PC-3 (cell line): ENCODE measurements around the gene GP1BA. TPM values are rescaled to one million over a fixed set of nuclear protein-coding genes. Genes with fewer than 3 reads are reported as not detected.

Experiments used
- ATAC-seq: fragments of 200-7000 bp; cut with Tn5 transposase; 2 replicates; pipeline ENCODE4 v1.9.1; 2020; ENCODE audit warnings: mild to moderate bottlenecking, moderate library complexity
- BruUV-seq: library from RNA; stranded (reverse); fragments of 400-500 nt; replicated peaks from 2 replicates; lab custom pipeline; 2021; lab: Mats Ljungman, UMichigan
- CTCF ChIA-PET: fragments of 300-600 bp; sonication (Branson Sonifier 250); formaldehyde crosslinking; loops from one replicate; lab custom pipeline; 2022; ENCODE audit warnings: antibody characterized with exemption; lab: Charles Lee
- POLR2A ChIA-PET: fragments of 300-600 bp; sonication (Branson Sonifier 250); formaldehyde crosslinking; loops from one replicate; lab custom pipeline; 2022; ENCODE audit warnings: antibody characterized with exemption; ENCODE audit not compliant: unreplicated experiment; lab: Charles Lee
- DNase-seq: peaks from one replicate; pipeline ENCODE4 v3.0.0-alpha.2; 2015
- H2AFZ ChIP-seq: fragments of 300-600 bp; sonication (generic); 2 replicates; pipeline ENCODE4 v1.6.0; 2016; ENCODE audit warnings: antibody characterized with exemption, low read length
- H3F3A ChIP-seq: fragments of 300-600 bp; sonication (generic); one replicate; pipeline ENCODE4 v1.6.0; 2017; ENCODE audit warnings: antibody characterized with exemption, low read length, control low read depth, mild to moderate bottlenecking; ENCODE audit not compliant: unreplicated experiment
- H3K27ac ChIP-seq: fragments of 300-600 bp; sonication (generic); 2 replicates; pipeline ENCODE4 v1.5.1; 2016; ENCODE audit warnings: mild to moderate bottlenecking, low read length
- H3K27me3 ChIP-seq: fragments of 300-600 bp; sonication (generic); 2 replicates; pipeline ENCODE4 v1.6.1; 2016; ENCODE audit warnings: low read length, mixed read lengths
- H3K36me3 ChIP-seq: fragments of 300-600 bp; sonication (generic); 2 replicates; pipeline ENCODE4 v1.6.1; 2016; ENCODE audit warnings: low read depth, mixed run types, low read length, mixed read lengths
- H3K4me1 ChIP-seq: fragments of 300-600 bp; sonication (generic); 2 replicates; pipeline ENCODE4 v1.5.1; 2016; ENCODE audit warnings: low read length; ENCODE audit not compliant: insufficient read depth
- H3K4me2 ChIP-seq: fragments of 300-600 bp; sonication (generic); 2 replicates; pipeline ENCODE4 v1.6.0; 2016; ENCODE audit warnings: low read length
- H3K4me3 ChIP-seq: fragments of 300-600 bp; sonication (generic); 2 replicates; pipeline ENCODE4 v1.5.1; 2016; ENCODE audit warnings: mild to moderate bottlenecking, low read length, mixed read lengths
- H3K79me2 ChIP-seq: fragments of 300-600 bp; sonication (generic); 2 replicates; pipeline ENCODE4 v1.6.1; 2017; ENCODE audit warnings: low read length, mixed read lengths
- H3K9ac ChIP-seq: fragments of 300-600 bp; sonication (generic); 2 replicates; pipeline ENCODE4 v1.6.0; 2016; ENCODE audit warnings: mild to moderate bottlenecking, low read length
- H3K9me2 ChIP-seq: fragments of 300-600 bp; sonication (generic); replicated peaks from 2 replicates; pipeline ENCODE4 v1.6.1; 2016; ENCODE audit warnings: mixed run types, low read length, mixed read lengths
- H3K9me3 ChIP-seq: fragments of 300-600 bp; sonication (generic); 2 replicates; pipeline ENCODE4 v1.6.1; 2016; ENCODE audit warnings: low read length, mixed read lengths
- H4K20me1 ChIP-seq: fragments of 300-600 bp; sonication (generic); 2 replicates; pipeline ENCODE4 v1.6.1; 2016; ENCODE audit warnings: low read length, mixed read lengths
- EZH2 ChIP-seq: fragments of 300-600 bp; sonication (generic); IDR thresholded peaks from one replicate; pipeline ENCODE4 v1.6.1; 2017; ENCODE audit warnings: antibody characterized with exemption, mild to moderate bottlenecking, low read length; ENCODE audit not compliant: unreplicated experiment
- EZH2phosphoT487 ChIP-seq: fragments of 300-600 bp; sonication (generic); IDR thresholded peaks from 2 replicates; pipeline ENCODE4 v1.6.1; 2018; ENCODE audit warnings: mild to moderate bottlenecking, antibody characterized with exemption, low read length, borderline replicate concordance
- intact Hi-C: fragments of 100-400 bp; cut with micrococcal nuclease; formaldehyde crosslinking; loops from 2 replicates; pipeline ENCODE4 v1.9.0; 2023
- total RNA-seq: library from RNA; depleted of rRNA; stranded (reverse); fragments of >200 nt; gene quantifications from 2 replicates; pipeline ENCODE4 v1.2.3, GENCODE V29; 2014
- TF ChIP-seq, protein P1 (sequence below): fragments of 300-600 bp; sonication (generic); conservative IDR thresholded peaks from 2 replicates; pipeline ENCODE4 v1.5.1; 2017; ENCODE audit warnings: antibody characterized with exemption, low read depth, mild to moderate bottlenecking, low read length

GP1BA gene
- total RNA-seq, 1 experiment from 2014 or later: not detected

DNA sequence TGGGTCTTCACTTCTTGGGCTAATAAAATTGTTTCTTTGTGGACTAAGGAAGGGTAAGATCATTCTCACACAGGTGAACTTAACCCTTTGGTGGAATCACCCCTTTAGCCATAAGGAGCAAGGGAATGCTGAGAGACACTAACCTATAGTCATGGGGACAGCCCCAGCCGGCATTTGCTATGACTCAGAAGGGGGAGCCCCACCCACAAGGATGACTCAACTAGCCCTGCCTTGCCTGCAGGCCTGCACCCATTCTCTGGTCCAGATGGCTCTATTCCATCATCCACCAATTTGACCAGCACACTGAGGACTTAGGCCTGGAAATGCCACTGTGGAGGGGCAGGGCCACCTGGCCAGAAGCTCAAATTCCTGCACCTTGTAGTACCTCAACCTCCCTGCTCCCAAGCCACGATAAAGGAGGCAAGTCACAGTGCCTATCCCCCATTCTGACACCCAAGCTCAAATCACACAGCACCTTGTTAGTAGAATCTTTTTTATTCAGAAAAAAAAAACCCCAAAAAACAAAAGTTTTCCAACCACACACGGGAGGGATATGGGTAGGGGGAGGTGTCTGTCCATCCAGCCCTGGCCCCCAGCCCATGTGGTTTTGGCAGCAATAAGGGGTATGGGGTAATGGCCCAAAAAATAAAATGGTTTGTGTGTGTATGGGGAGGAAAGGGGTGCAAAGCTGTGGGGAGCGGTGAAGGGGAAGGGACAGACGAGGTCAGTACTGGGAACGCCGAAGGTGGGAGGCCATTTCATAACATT lies 13.3 kb downstream of the GP1BA start:
- Histone ChIP-seq H3K9me2 (no peaks in the 10 kb centered on the region), H3F3A (no peaks in the 10 kb centered on the region), H4K20me1 (peaks cover 26% of the 10 kb centered on the region), H3K4me1 (peaks cover 32% of the 10 kb centered on the region), H3K4me3 (peak overlapping the region; percentile 90), H3K36me3 (peaks cover 28% of the 10 kb centered on the region), H3K4me2 (peak overlapping the region; percentile 98), H3K27me3 (no peaks in the 10 kb centered on the region), H3K9ac (peak overlapping the region; percentile 36; the same call in 1 of the 2 replicates), H2AFZ (no peak overlapping the region), H3K27ac (peak overlapping the region; percentile 74), H3K9me3 (no peaks in the 10 kb centered on the region), H3K79me2 (peaks cover 82% of the 10 kb centered on the region)
- BruUV-seq: no TSS peak
- ChIA-PET POLR2A (interaction anchor here (0.5 to 0.6 kb wide), 2 partner anchors 18 to 21 kb away, joined by 3 read pairs; no protein-coding TSS in a partner anchor), CTCF (no interaction called here)
- peak; percentile 27 for ATAC-seq
- intact Hi-C loops: no loop called here
- DNase-seq: peak; percentile 93
- TF ChIP-seq EZH2phosphoT487 (no peak), EZH2 (no peak)
- TF ChIP-seq, protein P1, sequence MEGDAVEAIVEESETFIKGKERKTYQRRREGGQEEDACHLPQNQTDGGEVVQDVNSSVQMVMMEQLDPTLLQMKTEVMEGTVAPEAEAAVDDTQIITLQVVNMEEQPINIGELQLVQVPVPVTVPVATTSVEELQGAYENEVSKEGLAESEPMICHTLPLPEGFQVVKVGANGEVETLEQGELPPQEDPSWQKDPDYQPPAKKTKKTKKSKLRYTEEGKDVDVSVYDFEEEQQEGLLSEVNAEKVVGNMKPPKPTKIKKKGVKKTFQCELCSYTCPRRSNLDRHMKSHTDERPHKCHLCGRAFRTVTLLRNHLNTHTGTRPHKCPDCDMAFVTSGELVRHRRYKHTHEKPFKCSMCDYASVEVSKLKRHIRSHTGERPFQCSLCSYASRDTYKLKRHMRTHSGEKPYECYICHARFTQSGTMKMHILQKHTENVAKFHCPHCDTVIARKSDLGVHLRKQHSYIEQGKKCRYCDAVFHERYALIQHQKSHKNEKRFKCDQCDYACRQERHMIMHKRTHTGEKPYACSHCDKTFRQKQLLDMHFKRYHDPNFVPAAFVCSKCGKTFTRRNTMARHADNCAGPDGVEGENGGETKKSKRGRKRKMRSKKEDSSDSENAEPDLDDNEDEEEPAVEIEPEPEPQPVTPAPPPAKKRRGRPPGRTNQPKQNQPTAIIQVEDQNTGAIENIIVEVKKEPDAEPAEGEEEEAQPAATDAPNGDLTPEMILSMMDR: no peak

DNA sequence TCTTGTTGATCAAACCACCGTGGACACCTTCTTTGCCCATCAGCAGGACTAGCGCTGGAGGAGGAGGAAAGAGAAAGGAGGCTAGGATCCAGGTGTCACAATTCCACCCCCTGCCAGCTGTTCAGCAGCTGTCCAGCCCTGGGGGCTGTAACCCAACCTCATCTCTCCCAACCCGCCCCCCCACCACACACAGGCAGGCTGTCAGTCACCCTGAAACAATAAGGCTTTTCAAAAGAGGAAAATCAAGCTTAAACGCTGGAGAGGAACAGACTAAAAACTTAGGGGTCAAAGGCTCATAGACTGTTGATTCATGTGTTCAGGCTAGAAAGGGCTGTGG lies 13.8 kb downstream of the GP1BA start:
- Histone ChIP-seq H3K4me3 (peak overlapping the region; percentile 90), H3F3A (no peaks in the 10 kb centered on the region), H3K36me3 (peaks cover 28% of the 10 kb centered on the region), H3K9me3 (no peaks in the 10 kb centered on the region), H3K27me3 (no peaks in the 10 kb centered on the region), H3K27ac (peak overlapping the region; percentile 74), H3K9ac (peak overlapping the region; percentile 93), H3K4me2 (peak overlapping the region; percentile 98), H4K20me1 (peaks cover 26% of the 10 kb centered on the region), H3K79me2 (peaks cover 77% of the 10 kb centered on the region), H3K4me1 (peaks cover 38% of the 10 kb centered on the region), H2AFZ (no peak overlapping the region), H3K9me2 (no peaks in the 10 kb centered on the region)
- TF ChIP-seq EZH2 (no peak), EZH2phosphoT487 (no peak)
- TF ChIP-seq, protein P1: no peak
- intact Hi-C loops: loop anchor here (2.0 kb wide), 1 partner anchor 51 kb away; the partner anchor contains the start of genes INCA1 and KIF1C
- DNase-seq (no peak), ATAC-seq (no peak)
- BruUV-seq: no TSS peak
- ChIA-PET POLR2A (interaction anchor here (0.5 to 0.6 kb wide), 2 partner anchors 18 to 20 kb away, joined by 3 read pairs; no protein-coding TSS in a partner anchor), CTCF (no interaction called here)
